HG03521 (cell line): ENCODE measurements around the gene PRICKLE2.
"Not testable (repeated sequence)": the region's sequence is repeated elsewhere in the genome, so short reads cannot be mapped to it uniquely, and the experiment has no call there.

ENCODE experiments used
- ATAC-seq: cut with Tn5 transposase; IDR thresholded peaks from one replicate; pipeline ENCODE4 v1.9.1; 2021; ENCODE audit warnings: mild to moderate bottlenecking, moderate library complexity; ENCODE audit not compliant: unreplicated experiment

Gene PRICKLE2

DNA sequence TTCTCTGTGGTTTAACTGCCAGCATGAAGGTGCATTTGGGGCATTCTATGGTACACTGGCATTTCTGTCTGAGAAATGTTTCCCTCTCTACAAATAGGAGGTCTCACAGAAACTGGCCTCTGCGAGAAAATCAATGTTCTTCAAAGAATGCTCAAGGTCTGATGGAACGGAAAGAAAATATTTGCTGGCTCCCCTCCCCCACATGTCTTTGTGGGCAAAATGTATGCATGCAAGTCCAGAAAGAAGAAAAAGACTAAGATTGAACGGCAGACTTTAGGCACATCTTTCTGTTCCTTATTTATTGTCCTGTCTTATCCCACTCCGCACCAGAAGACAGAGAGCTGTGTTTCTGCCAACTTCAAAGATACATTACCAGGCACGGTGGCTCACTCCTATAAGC is 118.1 kb downstream of the PRICKLE2 start:
- ATAC-seq, result no peak

DNA sequence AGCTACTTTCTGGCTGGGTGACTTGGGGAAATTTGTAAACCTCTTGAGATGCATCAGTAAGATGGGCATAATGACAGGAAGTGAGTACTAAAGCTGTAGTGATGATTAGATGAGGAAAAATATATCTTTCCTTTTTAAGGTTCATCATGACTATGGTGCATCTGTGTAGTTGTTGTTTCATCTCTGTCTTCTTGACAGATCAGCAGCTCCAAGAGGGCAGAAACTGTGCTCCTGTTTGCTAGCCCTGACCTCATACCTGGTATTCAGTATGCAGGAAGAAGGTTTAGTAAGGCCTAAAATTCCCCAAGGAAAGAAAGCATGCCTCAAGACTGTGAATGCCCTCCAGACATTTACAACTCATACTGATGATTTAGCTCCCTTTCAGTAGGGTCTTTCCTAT is 119.5 kb downstream of the PRICKLE2 start:
- no peak for ATAC-seq

DNA sequence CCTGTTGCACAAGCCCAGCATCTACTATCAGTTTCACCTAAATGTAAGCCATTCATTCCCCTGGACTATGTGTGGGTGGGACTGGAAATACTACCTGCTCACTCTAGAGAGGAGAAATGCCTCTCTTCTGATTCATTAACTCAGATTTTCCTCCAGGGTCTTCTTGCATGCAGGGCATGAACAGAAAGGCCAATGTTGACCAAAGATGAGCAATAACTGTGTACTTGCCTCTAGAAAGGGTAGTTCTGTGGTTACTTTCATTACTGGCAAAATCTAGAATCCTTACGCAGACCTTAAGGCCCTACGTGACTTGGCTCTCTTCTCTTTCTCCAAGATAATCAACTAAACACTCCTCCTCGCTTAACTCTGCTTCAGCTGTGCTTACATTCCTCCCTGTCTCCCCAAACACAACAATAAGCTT is 120.6 kb downstream of the PRICKLE2 start:
- no peak for ATAC-seq

DNA sequence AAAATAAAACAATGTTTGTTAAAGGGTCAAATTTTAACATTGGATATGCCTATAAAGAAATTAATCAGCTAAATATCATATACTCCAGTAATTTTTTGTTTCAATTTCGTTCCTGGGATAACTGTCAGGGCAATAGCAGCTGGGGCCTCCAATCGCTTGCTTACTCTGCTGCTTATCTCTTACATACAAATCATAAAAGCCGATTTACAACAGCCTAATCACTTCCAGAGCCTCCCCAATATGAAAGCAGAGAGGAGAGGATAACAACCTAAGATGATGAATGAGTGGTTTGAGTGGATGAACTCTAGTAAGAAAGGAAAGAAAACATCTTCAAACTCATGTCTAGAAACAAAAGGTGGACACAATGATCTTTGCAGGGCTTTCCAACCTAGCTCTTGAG is 121.3 kb downstream of the PRICKLE2 start:
- ATAC-seq, result no peak

DNA sequence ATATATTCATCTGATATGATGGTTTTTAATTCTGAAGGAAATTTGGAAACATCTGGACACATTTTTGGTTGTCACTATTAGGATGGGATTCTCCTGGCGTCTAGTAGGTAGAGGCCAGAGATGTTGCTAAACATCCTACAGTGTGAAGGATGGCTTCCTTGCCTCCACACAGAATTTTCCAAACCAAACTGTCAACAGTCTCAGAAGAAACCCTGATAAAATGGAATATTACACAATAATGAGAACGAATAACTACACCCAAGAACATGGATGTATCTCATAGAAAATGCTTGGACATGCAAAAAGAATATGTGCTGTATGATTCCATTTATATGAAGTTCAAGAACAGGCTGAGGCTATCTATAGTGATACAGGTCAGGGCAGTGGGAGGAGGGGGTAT is 122.1 kb downstream of the PRICKLE2 start:
- no peak for ATAC-seq

DNA sequence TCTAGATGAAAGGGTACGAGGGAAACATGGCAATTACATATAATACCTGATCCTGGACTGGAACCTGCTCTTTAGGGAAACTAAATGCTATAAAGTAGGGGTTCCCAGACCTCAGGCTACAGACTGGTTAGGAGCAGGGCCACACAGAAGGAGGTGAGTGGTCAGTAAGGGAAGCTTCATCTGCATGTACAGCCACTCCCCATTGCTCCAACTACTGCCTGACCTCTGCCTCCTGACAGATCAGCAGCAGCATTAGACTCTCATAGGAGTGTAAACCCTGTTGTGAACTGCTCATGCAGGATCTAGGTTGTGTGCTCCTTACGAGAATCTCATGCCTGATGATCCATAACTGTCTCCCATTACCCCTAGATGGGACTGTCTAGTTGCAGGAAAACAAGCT is 123.1 kb downstream of the PRICKLE2 start:
- no peak for ATAC-seq

DNA sequence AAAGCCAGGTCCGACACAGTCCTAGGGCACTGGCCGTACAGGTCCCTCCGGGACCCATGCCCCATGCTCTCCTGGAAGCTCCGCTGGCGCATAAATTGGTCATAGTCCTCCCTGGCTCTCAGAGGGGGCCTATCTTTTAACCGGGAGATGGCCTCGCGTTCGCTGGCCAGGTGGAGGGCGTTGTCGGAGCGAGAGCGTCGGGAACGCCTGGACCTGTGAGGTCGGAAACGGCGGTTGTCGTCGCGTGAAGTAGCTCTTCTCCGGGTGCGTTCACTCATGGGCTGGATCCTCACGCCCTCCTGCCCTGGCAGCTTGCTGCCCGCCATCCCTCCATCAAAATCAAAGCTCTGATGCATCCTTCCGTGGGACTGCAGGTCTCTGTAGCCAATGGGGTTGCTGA is 126.0 kb downstream of the PRICKLE2 start:
- ATAC-seq, result no peak

DNA sequence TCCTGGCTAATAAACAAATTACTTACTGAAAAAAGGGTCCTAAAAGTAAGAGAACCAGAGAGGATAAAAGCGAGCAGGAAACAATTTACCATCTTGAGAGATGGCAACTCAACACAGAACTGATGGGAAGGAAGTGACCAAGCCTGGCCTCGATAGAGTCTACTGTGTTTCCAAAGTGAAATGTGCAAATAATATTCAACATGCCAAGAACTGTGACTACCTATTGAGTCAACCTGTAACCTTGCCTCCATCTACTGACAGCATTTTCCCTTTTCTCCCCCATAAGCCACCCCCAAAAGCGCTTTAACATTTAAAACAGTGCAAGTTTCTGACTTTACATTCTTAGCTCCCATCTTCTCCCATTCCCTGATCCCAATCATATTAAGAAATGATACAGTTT is 126.6 kb downstream of the PRICKLE2 start:
- ATAC-seq, result no peak

DNA sequence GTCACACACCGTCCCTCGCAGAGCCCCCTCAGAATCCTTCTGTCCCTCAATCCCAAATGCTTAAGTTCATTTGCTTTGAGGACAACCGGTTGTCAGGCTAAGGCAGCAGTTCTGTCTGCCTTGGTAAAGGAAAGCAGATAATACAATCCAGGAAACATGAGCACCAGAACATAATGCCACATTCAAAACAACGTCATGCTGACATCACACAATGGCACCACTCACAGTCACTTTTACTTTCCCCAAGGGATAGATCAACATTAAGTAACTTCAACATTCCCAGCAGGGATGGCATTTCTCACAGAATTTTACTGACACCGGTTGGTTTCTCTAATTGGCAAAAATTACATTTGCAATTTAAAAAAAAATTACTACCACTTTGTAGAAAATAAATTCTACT is 127.3 kb downstream of the PRICKLE2 start:
- ATAC-seq, result no peak

DNA sequence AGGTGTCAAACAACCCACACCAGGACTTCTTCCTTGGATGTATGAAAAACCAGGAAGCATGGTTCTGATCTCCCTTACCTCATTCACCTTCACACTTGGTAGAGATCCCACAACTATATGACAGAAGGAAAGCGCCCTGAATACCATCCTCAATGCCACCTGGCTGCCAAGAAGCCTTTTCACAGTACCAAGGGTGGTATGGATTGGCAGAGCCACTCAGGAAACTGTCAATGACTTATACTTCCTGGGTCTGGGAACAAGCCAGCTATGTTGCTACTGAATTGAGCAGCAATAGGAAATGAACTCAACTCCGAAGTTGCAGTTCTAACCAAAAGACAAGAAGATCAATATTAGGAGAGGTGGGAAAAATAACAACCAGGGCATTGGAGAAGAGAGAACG is 129.5 kb downstream of the PRICKLE2 start:
- ATAC-seq, result no peak

DNA sequence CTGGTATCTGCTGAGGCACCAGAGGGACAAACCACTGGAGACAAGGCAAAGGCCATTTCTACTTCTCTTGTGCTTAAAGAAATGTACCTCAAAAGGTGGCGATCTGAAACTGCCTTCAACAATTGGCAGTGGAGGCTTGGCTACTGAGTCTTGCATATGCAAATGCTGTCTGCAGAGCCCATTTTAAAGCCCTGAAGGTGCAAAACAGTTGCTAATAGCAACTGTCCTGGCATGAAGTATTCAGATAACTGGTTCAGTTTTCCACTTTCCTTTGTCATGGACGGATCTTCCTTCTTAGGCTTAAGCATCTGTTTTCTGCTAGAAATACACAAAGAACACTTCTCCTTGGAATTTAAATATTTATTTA is 130.6 kb downstream of the PRICKLE2 start:
- ATAC-seq, result no peak

DNA sequence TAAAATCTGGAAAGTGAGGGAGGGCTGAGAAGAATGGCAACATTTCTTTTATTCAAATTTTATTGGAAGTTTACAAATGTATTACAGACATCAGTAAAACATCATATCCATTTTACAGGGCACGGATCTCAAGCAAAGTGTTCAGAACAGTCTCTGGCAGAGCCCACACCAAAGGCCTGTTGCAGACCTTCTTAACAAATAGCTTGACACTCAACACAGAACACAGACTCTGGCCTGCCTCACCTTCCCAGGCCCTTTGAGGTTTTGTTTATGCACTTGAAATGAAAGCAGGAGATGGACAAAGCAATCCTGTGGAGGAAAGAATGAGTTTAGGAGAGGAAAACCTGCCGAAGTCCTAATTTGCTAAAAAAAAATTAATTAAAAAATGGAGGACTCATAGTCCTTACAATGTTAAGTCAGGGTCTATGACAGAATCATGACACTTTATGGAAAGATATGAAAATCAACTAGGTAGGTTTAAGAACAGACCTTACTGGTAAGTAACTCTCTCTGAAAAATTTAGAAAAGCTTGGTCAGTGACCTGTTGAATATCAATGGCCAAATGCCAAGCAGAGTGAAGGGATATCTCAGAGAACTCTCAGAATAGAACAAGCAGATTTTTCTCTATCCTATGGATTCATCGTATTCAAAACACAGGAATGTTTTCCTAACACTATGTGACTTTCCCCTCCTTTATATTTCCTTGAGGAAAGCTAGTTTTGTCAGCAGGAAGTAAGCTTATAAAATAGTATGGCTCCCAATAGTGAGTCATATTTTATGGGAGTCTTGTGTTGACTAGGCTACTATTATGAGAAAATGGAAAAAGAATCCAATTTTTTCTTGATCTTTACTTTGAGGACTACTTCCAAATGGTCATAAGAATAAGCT is 131.2 kb downstream of the PRICKLE2 start:
- ATAC-seq, result no peak

DNA sequence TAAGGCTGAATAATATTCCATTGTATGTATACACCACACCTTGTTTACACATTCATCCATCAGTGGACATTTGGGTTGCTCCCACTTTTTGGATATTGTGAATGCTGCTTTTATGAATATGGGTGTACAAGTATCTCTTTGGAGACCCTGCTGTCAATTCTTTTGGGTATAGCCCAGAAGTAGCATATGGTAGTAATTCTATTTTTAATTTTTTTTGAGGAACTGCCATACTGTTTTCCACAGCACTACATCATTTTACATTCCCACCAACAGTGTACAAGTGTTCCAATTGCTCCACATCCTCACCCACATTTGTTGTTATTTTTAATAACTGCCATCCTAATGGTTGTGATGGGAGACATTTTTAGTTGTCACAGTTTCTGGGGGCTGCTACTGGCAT is 132.1 kb downstream of the PRICKLE2 start:
- ATAC-seq, result no peak

DNA sequence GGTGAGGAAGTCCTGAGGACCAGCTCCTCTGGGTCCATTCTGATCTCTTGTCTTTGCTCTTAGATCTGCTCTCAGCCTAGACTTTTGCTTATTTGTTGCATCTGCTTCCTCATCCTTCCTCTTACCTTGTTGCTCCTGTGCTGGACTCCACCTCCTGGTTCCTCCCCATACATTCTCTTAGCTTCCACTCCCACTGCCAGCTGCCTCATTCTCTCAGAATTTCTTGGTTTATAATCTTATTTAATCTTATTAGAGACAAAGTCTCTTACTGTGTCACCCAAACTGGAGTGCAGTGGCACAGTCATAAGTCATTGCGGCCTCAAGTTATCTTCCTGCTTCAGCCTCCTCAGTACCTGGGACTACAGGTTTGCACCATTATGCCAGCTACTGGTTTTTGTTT is 133.8 kb downstream of the PRICKLE2 start:
- no peak for ATAC-seq

DNA sequence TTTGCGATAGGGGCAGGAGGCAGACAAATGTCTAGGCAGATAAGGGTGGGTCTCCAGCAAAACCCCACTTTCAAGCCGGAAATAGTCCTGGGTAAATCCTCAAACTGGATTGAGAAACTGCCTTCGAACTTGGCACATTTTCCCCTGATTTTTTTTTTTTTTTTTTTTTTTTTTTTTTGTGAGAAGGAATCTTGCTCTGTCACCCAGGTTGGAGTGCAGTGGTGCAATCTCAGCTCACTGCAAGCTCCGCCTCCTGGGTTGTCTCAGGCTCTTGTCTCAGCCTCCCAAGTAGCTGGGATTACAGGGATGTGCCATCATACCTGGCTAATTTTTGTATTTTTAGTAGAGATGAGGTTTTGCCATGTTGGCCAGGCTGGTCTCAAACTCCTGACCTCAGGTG is 135.9 kb downstream of the PRICKLE2 start:
- not testable (repeated sequence) for ATAC-seq

DNA sequence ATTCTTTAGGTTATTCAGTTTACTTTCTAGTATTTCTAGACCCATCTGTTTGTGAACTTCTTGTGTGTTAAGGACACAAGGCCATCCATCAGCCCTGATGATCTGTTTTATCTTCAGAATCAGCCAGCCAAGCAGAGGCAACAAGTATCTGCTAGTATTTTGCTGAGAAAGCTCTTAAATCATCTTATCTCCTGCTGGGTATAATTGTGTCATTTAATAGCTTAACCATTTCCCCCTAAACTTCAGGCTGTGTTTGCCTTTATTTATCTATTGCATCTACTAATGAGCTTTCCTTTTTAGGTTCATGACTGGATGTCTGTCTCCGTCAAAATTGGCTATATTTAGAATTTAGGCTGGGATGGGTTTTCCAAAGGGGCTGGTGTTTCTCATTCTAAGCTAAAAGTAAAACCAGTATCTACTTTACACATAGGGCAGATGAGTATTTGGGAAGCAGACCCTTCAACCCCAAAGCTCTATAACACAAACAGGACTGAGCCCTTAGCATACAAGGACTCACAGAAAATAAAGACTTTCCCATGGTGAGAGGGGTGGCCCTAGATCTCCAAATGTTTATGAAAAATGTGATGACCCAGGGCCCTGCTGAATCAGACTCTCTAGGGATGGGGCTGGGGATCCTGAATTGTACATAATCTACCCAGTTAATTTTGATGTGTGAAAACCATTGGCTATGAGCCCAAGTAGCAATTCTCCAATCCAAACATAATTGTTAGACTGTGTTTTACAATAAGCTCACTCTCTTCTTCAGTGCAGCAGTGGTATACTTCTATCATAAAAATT is 136.7 kb downstream of the PRICKLE2 start:
- no peak for ATAC-seq

DNA sequence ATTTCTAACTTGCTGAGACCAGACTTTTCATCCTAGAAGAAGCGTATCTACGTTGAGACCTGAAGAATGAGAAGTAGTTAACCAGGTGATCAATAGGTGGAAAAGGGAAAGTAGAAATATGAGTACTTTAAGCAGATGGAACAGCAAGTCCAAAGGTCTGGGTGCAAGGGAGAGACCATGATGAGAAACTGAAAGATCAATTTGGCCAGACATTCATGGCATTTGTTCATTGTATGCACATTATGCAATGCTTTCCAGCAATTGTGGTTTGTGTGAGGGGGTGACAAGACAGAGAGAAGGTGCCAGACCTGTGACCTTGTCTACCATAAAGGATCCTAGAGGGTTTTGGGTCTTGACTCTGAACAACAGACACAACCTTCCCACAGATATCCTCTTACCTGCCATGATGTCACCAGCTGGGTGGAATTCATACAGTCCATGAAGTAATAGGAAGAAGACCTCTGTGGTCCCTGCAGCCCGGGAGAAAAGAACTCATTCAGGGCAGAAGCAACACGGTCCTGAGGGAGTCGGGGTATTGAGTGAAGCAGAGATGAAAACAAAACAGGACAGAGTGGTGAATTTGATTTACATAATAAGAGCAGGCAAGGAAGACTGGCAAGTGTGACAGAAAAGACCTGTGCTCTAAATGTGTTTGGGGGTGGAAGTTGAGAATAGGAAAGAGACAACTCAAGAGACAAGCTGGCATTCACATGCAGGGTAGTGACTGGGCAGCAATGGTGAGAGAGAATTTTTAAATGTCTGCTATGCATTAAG is 138.6 kb downstream of the PRICKLE2 start:
- no peak for ATAC-seq

DNA sequence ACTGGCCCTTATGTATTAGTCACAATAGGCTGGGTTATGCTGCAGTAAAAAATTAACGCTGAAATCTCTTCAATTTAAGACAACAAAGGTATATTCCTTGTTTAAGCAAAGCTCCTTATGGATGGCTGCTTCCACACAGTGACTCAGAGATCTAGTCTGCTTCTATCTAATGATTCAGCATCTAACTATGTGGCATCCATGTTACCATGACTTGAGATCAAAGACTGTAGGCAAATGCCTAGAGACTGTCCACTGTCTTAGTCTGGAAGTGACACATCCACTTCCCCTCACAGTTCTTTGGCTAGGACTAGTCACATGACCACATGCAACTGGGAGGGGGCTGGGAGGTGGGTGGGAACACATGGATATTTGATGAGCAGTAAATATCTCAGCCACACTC is 140.6 kb downstream of the PRICKLE2 start:
- ATAC-seq, result no peak

DNA sequence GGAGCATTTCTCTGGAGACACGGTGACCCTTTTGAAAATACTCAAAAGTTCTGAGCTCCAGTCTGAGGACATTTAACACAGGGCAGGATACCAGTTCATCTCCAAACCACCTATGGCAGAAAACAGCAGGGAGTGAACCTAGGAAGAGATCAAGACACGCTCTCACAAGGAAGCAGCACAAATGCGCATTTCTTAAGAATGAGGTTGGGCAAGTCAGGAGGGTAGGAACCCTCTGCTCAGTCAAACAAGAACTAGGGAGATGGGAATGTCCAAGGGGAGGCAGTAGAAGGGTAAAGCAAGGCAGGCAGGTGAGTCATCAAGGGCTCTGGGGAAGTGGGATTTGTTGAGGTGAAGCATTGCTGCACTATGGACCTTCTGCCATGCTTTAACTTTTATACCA is 141.7 kb downstream of the PRICKLE2 start:
- ATAC-seq, result no peak

DNA sequence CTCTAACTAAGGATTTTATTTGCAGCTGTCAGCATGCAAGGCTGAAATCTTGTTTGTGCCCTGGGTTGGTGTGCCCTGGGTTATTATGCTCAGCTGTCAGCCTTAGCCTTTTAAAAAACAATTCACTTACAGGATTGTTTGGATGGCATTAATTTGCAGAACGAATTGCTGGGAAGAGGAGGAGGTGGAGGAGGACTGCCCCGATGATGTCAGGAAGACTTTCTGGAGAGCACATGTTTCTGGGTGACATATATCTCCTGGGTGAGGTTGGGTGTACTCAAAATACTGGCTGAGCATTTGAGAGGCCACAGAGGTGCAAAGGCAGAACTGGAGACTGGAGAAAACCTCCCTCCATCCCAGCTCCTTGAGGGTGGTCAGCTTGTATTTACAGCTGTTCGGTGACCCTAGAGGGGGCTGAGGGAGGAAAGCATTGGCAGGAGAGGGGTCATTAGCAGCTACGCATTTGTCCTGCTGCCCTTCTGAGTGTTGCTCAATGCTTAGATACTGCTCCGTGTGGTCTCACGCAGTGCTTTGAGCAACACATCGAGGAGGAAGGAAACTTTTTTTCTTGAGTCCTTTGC is 142.2 kb downstream of the PRICKLE2 start:
- ATAC-seq, result no peak

DNA sequence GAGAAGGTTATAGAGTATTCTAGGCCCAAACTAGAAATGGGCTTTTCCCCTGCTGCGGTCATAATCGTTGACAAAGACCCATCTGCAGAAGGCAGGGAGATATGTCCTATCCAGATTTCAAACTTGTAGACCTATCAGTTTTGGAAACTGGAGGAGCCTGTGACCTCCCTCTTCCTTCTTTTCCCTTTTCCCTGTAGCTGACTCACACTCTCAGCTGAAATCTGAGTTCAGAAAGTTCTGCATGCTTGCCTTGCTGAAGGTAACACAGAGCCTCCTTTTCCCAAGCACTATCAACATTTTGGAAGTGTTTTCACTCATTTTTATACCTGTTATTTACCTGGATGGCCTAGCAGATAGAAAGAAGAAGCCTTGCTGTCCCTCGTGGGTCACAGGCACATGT is 142.9 kb downstream of the PRICKLE2 start:
- no peak for ATAC-seq
